Measurements from ENCODE around the gene EEFSEC. TPM values are rescaled to one million over a fixed set of nuclear protein-coding genes. Genes with fewer than 3 reads are reported as not detected.
A peak's percentile ranks its signal among the peaks of the same experiment; 100 is the strongest.

The EEFSEC gene
- total RNA-seq, 1 donor from 2014 or later, result 16.2 TPM

- no peak for DNase-seq (ENCODE audit: low spot score in 2 of 2)
- Histone ChIP-seq H3K27me3 (no peaks in the 10 kb centered on the region), H3K36me3 (no peaks in the 10 kb centered on the region), H3K4me3 (no peak overlapping the region), H3K9me3 (no peaks in the 10 kb centered on the region), H3K27ac (no peak overlapping the region), H3K4me1 (peaks cover 0 to 2% of the 10 kb centered on the region in 2 donors)
- intact Hi-C loops (cut with DNase I), result loop anchor here (5.0 to 10.0 kb wide), 2 partner anchors 73 to 330 kb away; no protein-coding TSS in a partner anchor
- TF ChIP-seq CTCF (IDR thresholded peaks at IDR 0.05), result no peak
These were observed 271.3 kb downstream of the EEFSEC start for GRCh38 chr3:128424508-128425069.

- H3K9me3 ChIP-seq, result no peaks in the 10 kb centered on the region
- H3K4me3 ChIP-seq, result no peak overlapping the region
- no peaks in the 10 kb centered on the region for H3K27me3 ChIP-seq
- no peak for DNase-seq (ENCODE audit: low spot score in 2 of 2)
- no peak overlapping the region for H3K27ac ChIP-seq
- no peak for TF ChIP-seq CTCF (IDR thresholded peaks at IDR 0.05)
- no peaks in the 10 kb centered on the region for H3K36me3 ChIP-seq
- intact Hi-C loops (cut with DNase I), result loop anchor here (5.0 to 10.0 kb wide), 2 partner anchors 72 to 330 kb away; no protein-coding TSS in a partner anchor
- H3K4me1 ChIP-seq, result peaks cover 0 to 2% of the 10 kb centered on the region in 2 donors
These were observed 272.0 kb downstream of the EEFSEC start for GRCh38 chr3:128425142-128425845.

DNA sequence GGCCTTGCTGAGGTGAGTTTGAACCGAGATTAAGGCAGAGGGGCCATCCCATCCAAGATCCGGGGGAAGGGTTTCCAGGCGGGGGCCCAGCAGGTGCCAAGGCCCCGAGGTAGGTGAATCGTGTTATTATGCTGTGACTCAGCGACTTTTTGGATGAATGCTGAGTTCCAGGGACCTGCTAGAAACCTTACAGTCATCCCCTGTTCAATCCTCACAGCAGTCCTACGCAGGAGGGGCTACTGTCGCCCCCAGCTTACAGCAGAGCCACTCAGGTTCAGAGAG is 272.5 kb downstream of the EEFSEC start:
- Histone ChIP-seq H3K27me3 (no peaks in the 10 kb centered on the region), H3K4me3 (no peak overlapping the region), H3K27ac (no peak overlapping the region), H3K36me3 (no peaks in the 10 kb centered on the region), H3K9me3 (no peaks in the 10 kb centered on the region), H3K4me1 (peaks cover 0 to 2% of the 10 kb centered on the region in 2 donors)
- DNase-seq (ENCODE audit: low spot score in 2 of 2), result no peak
- TF ChIP-seq CTCF (IDR thresholded peaks at IDR 0.05), result no peak
- intact Hi-C loops (cut with DNase I), result loop anchor here (1.0 to 10.0 kb wide), 3 partner anchors 72 to 331 kb away; no protein-coding TSS in a partner anchor

DNA sequence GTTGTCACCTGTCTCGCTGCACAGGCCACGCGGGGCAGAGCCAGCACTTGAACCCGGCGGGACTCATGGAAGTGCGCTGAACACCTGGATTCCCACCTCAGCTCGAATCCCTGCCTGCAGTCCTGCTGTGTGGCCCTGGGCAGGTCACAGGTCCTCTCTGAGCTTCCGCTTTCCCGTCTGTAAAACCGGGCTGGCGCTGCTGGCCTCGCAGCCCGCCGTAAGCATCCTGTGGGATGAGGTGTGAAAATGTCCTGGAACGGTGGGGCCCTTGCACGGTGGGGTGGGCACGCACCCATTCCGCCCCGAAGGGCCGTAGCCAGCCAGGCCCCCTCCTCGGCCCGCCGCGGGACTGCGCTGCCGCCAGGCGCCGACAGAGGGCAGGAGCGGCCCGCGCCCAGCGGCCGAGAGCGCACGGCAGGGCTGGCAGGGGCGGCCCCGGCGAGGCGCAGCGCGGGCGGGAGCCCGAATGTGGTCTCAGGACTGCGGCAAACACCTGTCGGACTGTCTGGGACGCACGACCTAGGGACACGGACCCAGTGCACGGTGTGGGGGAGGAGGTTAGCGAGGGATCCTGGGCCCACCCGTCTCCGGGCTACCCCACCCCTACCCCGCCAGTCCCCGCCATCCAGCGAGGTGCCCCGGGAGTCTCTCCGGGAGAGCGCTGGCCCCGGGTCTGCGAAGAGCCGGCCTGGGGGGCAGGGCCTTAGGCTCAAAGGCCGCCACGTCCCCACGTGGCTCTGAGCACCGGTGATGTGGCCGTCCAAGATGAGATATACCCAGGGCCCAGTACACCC is 273.0 kb downstream of the EEFSEC start:
- no peak for DNase-seq (ENCODE audit: low spot score in 2 of 2)
- intact Hi-C loops (cut with DNase I), result loop anchor here (1.0 to 10.0 kb wide), 3 partner anchors 71 to 332 kb away; no protein-coding TSS in a partner anchor
- no peaks in the 10 kb centered on the region for H3K27me3 ChIP-seq

More for the DNA sequence above, 273.0 kb downstream of the EEFSEC start:
- Histone ChIP-seq H3K4me1 (peaks cover 0 to 2% of the 10 kb centered on the region in 2 donors), H3K36me3 (no peaks in the 10 kb centered on the region), H3K27ac (no peak overlapping the region), H3K9me3 (no peaks in the 10 kb centered on the region), H3K4me3 (peak overlapping the region; percentile 28 to 53)
- TF ChIP-seq CTCF (IDR thresholded peaks at IDR 0.05), result peak; percentile 57 to 95 (median 72)
